Right lobe of liver (tissue), 4 donors: ENCODE data around the gene CD248.

Source experiments
- POLR2A ChIP-seq: fragments of 450-650 bp; IDR thresholded peaks from one replicate; pipeline ENCODE4 v1.6.1; 2017; ENCODE audit warnings: antibody characterized with exemption, mild to moderate bottlenecking
- TF ChIP-seq, protein P1 (sequence below), 4 donors: fragments of 200-600 bp in 3 of 4; fragments of 450-650 bp in 1 of 4; IDR thresholded peaks; one replicate each; pipeline versions ENCODE4 v1.5.1 to v1.8.0; 2016 to 2022; ENCODE audit warnings: antibody characterized with exemption in 4 of 4, mild to moderate bottlenecking in 2 of 4
- donor health status: DM: no; HTN: no; CAD: no.
- donor health status: DM: no; HTN: no; CAD: no.
- donor health status: DM: no; HTN: yes; CAD: no.

DNA sequence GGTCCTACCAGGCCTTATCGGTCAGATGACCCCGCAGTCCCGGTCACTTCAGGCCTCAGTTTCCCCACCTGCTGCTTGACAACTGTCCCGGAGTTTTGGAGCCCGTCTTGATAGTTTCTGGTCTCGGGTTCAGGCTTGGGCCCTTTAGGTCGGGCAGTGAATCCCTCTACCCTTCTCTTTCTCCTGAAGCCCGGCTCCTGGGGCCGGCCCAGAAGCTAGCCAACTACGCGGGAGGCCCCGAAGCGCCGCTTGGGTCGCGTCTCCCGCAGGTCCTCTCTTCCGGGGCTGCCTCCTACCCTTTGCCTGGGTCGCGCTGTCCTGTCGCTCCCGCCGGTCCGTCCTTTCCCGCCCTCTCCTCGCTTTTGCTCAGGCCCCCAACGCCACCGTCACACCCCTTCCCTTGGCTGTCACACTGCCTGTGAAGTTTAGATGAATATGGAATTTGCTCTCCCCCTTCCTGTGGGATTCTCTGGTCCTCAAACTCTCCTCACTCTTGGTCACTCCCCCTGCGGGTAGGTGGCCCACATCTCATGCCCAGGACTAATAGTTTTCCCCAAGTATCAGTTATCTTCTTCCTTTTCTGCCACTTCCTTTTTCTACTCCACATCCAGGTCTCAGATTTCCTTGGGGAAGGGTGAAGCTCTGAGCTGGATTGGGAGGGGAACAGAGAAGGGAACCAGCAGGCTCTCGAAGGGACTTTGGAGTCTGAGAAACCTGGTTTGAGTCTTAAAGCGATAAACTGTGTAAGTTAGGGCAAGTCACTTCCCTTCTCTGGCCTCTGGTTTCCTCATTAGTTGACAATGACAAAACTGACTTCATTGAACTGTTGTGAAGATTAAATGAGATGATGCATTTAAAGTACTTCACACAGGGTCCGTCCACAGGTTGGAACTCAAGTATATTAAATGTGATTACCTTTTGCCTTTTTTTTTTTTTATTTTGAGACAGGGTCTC is 47.6 kb downstream of the CD248 start:
- TF ChIP-seq, protein P1, sequence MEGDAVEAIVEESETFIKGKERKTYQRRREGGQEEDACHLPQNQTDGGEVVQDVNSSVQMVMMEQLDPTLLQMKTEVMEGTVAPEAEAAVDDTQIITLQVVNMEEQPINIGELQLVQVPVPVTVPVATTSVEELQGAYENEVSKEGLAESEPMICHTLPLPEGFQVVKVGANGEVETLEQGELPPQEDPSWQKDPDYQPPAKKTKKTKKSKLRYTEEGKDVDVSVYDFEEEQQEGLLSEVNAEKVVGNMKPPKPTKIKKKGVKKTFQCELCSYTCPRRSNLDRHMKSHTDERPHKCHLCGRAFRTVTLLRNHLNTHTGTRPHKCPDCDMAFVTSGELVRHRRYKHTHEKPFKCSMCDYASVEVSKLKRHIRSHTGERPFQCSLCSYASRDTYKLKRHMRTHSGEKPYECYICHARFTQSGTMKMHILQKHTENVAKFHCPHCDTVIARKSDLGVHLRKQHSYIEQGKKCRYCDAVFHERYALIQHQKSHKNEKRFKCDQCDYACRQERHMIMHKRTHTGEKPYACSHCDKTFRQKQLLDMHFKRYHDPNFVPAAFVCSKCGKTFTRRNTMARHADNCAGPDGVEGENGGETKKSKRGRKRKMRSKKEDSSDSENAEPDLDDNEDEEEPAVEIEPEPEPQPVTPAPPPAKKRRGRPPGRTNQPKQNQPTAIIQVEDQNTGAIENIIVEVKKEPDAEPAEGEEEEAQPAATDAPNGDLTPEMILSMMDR (IDR thresholded peaks at IDR 0.05), result no peak
- TF ChIP-seq POLR2A, result no peak
